LoVo (cell line): ENCODE measurements around the gene GLTP.
"Not testable (repeated sequence)": the region's sequence is repeated elsewhere in the genome, so short reads cannot be mapped to it uniquely, and the experiment has no call there.

Source experiments
- DNase-seq: peaks from one replicate; pipeline ENCODE4 v3.0.0-alpha.2; 2016; ENCODE audit warnings: low spot score

The GLTP gene

GRCh38 chr12:109877504-109878246, 2.7 kb downstream of the GLTP start:
- no peak for DNase-seq

GRCh38 chr12:109876406-109876805, 3.9 kb downstream of the GLTP start:
- DNase-seq, result no peak

GRCh38 chr12:109875572-109876131, 4.7 kb downstream of the GLTP start:
- peak; percentile 78 for DNase-seq

- no peak for DNase-seq
These were observed 6.7 kb downstream of the GLTP start for GRCh38 chr12:109873653-109874052.

DNA sequence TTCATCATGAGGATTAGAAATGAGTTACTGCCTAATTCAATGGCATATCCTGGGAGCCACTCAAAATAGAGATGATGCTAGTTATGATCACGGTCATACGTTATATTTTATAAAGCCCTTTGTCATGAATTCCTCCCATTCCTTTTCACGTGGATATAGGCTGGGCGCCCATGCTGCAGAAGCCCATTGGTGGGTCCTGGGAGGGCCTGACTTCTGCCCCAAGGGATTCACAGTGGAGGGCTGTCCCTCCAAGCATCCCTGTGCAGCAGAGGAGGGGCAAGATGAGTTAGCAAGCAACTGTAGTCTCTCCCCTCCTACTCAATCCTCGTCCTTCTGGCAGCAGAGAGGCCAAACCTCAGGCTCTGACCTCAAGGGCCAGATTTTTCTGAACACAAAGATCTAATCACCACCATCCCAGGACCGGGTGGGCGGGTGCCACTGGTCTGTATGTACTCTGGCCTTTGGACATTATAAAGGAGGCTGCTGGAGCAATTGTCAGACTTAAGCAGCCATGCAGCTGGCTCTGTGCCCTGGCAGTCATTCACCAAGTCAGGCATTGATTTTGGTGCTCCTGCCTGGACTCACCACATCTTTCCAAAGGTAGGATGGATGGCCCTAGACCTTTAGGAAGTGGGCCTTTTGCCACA, 8.6 kb downstream of the GLTP start:
- DNase-seq, result no peak

DNA sequence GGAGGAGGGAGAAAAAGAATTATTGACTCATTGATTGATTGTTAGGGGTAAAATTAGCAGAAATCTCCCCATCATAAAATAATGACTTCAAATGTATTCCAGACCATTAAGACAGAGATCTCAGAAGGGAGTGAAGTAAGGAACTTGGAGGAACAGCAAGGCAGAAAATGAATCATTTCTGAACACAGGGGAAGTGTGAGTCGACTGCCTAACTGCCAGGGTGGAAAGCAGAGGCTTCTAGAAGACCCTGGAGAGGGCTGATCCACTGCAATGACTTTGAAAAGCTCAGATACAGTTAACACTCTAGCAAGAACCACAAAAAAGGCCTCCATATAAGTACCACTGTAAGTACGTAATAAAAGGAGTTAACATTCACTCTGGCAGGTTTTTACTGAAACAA, 9.7 kb downstream of the GLTP start:
- DNase-seq, result no peak

DNA sequence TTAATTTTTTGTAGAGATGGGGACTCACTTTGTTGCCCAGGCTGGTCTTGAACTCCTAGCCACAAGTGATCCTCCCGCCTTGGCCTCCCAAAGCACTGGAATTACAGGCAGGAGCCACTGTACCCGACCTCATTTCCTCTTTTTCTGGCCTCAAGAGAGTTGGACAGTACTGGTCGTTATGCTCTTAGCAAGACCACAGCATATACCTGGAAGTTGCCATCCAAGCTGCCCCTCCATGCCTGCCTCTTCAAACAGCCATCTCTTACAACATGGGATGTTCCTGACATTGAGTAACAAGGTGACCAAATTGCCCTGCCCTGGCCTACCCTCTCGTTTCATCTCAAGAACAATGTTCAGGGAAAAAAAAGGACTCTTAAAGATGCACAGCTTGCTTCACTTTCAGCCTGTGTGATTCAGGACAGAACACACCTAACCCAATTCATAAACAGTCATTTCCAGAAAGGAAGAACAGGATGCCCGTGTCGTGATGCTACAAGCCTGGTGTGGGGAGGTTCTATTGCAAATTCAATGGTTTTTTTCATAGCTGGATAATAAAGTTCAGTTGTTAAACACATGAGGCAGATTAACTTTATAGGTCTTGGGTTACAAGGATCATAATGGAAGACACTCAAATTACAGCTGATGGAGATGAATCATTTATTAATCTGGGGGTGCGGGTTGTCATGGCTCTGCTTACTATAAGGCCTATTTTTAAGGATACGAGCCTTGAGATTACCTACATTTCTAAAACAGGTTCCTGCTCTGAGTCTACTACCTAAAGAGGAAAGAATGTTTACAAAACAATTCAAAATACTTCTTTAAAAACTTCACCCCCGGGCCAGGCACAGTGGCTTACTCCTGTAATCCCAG, 11.9 kb downstream of the GLTP start:
- DNase-seq, result no peak

- no peak for DNase-seq
These were observed 15.4 kb downstream of the GLTP start for GRCh38 chr12:109864916-109865315.

DNA sequence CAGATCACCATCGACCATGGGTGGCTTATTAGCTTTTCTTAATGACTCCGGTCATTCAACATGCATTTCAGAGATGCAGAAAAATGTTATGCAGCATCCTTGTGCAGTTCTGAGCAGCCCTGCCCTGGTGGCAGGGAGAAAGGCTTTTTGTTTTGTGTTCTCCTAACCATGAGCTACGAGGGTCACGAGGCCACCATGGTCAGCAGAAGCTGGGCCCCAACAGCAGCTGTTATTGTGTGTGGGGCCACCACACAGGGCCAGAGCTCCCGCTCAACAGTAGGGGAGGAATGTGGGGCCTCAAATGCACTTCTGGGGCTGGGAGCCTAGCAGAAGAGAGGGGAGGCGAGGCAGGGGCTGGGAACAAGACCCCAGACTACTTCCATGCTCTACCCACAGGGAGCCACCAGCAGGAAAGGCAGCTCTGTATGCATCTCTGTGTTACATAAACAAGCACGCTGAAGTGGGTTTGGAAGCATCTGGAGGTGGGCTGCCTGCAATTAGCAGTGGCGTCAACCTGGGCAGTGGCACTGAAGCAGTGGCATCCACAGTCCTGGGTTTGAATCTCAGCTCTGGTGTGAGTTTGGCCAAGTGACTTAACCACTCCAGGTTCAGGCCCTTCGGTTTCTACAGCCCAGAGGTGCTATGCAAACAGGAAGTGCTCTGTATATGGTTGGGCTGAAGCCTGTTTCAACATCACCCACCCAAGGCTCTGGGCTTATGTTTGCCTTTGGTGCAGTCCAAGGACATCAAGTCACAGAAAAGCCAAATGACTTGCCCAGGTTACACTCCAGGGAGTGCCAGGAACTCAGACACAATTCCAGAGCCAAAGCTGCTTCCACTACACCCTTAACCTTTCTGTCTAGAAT, 16.3 kb downstream of the GLTP start:
- no peak for DNase-seq

- DNase-seq, result not testable (repeated sequence)
These were observed 17.9 kb downstream of the GLTP start for GRCh38 chr12:109862491-109862890.

- no peak for DNase-seq
These were observed 18.5 kb downstream of the GLTP start for GRCh38 chr12:109861689-109862314.

DNA sequence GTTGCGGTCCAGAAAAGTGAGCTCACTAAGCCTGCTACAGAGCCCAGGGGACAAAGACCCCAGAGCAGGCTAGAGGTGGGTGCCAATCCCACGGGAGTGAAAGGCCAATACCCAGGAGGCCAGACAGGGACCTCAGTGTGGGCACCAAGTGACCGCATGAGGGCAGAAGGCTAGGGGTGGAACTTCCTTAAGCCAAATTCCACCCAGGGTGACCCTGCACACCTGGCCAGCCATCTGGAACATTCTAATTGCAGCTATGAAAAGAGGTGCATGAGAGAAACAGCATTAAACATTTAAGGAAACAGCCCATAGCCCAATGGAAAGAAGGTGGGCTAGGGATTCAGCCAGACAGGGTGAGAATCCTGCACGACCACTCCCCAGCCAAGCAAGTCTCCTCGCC, 19.4 kb downstream of the GLTP start:
- DNase-seq, result no peak

DNA sequence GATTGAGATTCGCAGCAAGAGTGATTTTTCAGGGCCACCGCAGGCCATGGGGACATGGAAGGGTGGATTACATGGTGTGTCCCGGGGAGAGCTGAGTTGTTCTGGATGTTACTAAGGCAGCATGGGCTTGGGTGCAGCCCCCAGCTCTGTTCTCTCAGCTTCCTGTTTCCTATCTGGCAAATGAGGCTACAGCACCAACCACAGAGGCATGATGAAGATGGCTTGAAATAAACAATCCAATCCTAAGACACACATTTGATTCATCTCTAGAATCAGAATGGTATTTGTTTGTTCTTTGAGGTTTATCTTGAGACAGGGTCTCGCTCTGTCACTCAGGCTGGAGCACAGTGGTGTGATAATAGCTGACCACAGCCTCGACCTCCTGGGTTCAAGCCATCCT, 21.6 kb downstream of the GLTP start:
- no peak for DNase-seq

DNA sequence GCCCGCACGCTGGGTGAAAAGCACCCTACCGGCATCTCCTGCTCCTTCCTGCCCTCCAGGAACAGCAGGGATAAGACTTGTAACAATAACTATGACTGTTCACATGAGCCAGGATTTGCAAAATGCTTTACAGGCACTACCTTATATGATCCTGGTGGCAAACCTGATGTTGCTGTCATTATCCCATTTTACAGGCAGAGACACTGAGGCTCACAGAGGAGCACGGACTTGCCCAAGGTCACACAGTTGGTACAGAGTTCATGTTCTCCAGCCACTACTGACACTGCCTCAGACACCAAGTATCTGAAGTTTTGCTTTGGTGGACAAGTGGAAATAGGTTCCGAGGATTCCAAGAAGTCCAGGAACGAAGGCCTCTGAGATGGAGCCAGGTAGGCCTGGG, 22.6 kb downstream of the GLTP start:
- no peak for DNase-seq

DNA sequence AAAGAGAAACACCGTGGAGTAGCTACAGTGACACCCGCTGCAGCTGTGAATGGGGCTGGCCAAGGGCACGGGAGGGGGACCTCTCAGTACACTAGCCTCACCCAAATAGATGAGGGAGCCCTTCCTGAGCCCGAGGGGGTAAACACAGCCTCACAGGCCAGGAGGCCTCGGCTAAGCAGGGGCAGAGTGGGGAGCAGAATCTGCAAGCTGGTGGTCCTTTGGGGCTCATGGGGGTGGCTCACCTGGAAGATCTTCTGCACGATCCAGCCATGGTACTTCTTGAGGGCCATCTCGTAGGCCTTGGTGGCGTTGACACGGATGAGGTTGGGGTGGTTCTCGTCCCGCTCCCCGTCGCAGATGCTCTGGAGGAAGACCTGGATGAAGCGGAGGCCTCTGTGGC, 25.0 kb downstream of the GLTP start:
- DNase-seq, result no peak

DNA sequence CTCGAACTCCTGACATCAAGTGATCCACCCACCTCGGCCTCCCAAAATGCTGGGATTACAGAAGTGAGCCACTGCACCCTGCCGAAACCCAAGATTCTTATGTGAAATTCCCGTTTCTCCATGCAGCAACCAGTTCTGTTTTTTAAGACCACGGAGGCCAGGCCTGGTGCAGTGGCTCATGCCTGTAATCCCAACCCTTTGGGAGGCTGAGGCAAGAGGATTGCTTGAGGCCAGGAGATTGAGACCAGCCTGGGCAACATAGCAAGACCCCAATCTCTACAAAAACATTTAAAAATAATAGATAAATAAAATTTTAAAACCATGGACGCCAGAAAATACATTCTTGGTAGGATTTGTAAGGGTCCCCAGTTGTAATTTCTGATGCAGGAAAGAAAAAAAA, 29.8 kb downstream of the GLTP start:
- DNase-seq, result not testable (repeated sequence)

DNA sequence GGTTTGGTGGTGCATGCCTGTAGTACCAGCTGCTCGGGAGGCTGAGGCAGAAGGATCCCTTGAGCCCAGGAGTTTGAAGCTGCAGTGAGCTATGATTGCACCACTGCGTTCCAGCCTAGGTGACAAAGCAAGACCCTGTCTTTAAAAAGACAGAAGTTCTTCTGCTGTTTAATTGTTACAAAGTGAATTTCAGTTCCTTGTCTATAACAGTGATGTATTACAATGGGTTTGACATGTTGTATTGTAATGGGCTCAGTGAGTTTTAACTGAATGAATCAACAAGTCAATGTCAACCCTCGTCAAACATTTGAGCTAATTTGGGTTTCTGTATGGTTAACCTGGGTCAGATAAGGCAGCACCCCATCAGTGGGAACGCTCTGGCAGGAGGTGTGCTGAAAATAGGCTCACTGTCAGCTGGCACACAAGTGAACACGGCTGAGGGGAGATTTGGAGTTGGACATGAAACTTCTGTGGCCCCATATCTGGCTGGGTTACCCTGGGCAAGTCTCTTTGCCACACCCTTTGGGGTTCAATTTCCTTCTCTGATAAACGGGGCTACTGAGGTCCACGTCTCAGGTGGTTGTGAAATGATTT, 33.1 kb downstream of the GLTP start:
- no peak for DNase-seq

DNA sequence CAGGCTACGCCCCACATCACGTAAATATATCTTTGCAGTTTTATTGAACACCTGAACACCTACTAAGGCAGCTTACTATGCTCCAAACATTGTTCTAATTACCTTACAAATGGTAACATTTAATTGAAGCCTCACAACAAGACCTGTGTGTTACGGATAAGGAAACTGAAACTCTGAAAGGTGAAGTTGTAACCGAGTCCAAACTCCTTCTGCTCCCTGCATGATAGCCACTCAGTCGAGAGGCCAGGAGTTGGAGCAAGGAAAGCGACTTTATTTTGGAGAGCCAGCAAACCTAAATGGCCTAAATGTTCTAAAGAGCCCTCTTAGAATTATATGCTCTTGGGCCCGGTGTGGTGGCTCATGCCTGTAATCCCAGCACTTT, 34.5 kb downstream of the GLTP start:
- no peak for DNase-seq

- DNase-seq, result peak; percentile 92
These were observed 35.1 kb downstream of the GLTP start for GRCh38 chr12:109844983-109845823.

DNA sequence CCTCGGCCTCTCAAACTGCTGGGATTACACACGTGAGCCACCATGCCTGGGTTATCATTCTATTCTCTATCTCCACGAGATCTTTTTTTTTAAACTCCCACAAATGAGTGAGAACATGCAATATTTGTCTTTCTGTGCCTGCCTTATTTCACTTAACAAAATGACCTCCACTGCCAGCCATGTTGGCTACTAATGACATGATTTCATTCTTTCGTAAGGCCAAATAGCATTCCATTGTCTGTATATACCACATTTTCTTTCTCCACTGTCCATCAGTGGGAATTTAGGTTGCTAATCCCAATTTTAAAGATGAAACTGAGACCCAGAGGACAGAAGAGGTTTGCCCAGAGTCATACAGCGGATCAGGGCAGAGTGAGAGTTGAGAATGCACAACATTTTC, 36.2 kb downstream of the GLTP start:
- no peak for DNase-seq
